Measurements from ENCODE around the gene SLC1A1.
"Not testable (repeated sequence)": the region's sequence is repeated elsewhere in the genome, so short reads cannot be mapped to it uniquely, and the experiment has no call there.

SLC1A1 gene

DNA sequence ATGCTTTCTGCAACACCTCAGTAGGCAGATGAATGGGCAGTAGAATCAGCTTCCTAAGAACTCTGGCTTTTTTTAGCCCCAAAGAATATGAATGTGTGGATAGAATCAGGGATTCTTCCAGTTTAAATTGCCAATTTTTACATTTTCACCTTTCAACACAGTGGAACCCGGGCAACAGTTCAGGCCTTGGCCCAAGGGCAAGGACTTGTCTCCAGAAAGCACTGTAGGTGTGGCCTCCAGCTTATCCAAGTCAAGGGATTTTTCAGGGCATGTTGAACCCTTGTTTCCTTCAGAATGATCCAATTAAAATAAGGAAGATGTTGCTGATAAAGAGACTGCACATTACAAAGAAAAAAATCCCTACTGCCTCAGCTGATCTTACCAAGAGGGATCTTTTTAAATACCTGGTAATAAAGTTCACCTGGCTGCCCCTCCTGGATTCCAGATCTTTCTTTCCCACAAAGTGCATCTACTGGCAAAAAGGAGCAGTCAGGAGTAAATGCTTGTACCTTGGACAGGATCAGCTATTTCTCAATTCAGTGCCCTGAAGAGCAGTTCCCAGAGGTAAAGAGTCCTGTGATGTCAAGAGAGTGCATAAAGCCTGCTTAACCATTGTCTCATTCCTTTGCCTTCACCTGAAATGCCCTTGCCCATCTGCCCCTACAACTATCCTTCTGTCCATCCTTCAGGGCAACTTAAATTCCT is 91.7 kb downstream of the SLC1A1 start:
- no peak for DNase-seq

DNA sequence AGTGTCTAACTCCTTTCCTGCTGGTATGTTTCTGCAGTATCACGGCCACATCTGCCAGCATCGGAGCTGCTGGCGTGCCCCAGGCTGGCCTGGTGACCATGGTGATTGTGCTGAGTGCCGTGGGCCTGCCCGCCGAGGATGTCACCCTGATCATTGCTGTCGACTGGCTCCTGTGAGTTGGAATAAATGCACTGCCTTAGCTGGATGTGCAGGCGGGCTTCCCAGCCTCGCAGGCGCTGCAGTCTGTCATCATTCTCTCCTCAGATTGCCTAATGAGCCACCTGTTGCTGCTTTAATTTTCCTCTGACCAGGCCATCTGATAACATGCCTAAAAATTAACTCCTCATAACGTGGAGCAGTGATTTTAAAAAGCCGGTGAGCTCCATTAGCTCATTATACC is 92.7 kb downstream of the SLC1A1 start:
- no peak for DNase-seq

DNA sequence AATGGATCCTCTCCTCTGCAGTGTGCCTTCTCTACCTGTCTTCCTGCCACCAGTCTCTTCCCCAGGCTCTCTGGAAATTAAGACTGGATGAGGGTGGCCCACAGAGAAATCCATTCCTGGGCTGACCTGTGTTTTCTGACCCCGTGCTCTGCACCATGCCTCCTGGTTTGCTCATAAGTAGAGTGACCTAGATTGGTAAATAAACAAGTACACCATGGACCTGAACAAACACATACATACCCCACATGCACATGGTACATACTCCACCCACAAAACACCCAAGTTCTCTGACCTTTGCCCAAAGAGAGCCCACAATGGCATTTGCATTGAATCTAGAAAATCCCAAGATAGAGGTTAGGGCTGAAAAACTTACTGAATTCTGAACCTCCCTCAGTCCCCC is 94.4 kb downstream of the SLC1A1 start:
- no peak for DNase-seq

DNA sequence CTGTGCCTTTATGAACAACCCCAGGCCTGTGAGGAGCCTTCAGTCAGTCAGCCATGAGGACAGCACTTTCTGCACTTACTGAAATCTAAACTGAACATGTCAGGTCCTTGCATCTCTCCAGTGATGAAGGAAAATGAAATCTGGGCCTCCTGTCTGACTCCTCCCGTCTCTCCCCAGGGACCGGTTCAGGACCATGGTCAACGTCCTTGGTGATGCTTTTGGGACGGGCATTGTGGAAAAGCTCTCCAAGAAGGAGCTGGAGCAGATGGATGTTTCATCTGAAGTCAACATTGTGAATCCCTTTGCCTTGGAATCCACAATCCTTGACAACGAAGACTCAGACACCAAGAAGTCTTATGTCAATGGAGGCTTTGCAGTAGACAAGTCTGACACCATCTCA is 94.9 kb downstream of the SLC1A1 start:
- no peak for DNase-seq

DNA sequence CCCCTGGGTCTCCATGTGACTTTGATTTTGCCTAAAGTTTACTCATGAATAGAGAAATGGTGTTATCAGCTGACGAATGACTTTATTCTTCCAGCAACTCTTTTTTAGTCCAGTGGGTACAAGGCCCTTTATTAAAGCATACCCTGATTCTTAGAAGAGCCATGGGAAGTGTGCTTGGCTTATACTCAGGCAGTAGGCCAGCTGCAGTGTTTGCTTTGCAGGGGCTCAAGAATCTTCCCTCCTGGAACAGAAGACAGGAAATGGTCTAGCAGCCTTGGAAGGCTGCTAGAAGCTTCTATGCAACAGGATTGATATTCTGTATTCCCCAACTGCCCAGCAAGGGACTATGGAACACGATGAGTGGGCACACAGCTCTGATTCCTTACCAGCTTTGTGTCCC is 98.5 kb downstream of the SLC1A1 start:
- no peak for DNase-seq

DNA sequence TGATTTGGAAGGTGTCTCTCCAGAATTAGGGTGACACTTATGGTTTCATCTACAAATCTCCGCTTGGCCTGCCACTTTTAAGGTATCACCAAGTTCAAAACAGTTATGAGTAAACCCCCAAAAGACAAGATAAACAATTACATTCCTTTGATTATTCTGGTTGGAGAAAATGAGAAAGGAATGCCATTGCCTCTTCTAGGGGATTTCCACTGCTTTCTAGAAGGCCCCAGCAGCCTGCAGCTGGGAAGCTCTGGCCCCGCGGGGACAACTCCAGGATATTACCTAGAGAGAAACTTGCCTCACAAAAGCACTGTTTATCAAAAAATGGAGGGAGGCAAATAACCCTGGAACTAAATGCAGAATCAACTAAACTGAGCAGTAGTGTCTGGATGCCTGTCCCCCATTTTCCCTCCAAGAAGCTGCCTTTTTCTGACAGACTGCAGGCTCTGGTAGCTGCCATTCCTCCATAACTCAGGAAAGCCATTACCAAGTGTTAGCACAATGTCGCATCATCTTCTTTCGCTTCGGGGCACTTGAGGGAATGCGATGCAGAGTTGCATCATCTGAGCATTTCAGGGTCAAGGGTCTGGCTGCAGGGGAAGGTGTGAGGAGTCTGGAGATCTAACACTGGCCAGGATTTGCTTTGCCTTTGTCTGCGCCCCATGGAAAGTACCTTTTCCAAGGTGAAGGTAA is 100.3 kb downstream of the SLC1A1 start:
- DNase-seq, result no peak

DNA sequence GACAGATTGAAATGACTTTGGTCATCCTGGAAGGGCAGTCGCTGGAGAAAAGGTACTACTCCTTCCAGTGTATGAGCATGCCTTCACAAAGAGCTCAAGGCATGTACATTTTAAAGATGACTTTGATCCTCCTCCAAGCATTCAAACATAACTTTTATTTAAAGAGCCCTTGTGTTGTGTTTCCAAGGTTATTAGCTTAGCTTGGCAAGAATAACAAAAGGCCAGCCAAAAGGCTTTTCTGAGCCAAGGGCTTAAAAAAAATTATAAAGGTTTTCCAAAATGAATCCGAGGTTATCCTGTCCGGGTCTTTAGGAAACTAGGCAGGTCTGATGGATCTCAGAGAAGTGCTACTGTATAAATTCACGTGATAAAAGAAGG is 100.8 kb downstream of the SLC1A1 start:
- no peak for DNase-seq

DNA sequence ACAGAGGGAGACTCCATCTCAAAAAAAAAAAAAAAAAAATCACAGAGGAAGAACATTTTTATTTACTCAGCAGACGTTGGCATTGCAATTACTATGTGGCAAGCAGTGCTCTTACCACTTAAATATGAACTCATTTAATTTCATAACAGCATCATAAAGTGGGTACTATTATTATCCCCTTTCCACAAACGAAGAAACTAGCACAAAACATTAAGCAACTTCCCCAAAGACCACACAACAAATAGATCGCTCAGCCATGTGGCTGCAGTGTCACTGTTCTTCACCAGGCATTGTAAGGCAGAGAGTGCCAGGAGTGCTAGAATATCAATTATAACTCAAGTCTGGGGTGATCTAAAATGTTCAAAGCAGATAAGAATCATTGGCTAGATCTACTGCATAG is 102.0 kb downstream of the SLC1A1 start:
- DNase-seq, result no peak

DNA sequence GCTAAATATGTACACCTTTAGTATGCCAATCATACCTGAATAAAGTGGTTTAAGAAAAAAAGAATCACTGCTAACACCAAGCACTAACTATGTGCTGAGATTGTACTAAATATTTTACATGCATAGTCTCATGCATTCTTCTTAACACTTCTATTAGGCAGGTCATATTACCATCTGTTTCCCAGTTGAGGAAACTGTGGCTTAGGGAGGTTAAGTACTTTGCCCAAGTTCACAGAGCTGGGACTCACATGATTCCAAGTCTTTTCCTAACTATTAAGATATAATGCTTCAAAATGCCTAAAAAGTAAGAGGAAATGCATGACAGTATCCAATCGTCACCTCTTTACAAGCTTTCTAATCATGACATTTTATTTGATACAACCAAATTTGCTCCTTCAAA is 102.6 kb downstream of the SLC1A1 start:
- no peak for DNase-seq

DNA sequence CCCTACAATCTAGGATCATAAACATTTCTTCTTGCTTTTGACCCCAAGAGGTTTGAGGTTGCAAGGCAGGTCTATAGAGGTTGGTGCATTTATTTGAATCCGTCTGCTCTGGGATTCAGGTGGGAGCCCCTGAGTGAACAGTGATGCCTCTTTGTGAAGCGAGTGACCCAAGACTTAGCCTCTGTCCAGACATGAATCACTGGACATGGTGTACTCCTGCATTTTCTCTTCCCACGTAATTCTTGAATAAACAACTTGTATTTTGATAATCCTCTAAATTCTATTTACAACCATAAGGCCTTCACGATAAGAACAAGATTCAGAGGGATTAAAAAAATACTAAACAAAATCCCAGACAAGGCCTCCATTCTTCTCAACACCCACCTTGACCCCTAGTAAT is 104.3 kb downstream of the SLC1A1 start:
- no peak for DNase-seq

DNA sequence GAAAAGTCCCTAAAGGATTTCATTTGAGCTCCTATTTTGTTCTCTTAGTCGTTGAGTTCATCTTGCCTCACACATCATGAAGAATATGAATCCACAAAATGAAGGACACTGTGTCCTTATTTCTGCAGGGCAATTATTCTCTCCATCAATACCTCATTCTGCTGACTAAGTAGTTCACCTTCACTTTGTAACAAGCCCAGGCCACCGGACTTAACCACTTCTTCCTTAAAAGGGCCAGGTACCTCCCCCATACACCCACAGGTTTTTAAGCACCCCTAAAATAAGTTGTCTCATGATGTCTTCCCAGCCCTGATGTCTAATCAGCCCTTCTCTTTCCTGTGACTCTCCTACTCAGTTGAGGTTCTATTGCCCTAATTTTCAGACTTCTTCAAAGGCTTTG is 104.7 kb downstream of the SLC1A1 start:
- DNase-seq, result no peak

DNA sequence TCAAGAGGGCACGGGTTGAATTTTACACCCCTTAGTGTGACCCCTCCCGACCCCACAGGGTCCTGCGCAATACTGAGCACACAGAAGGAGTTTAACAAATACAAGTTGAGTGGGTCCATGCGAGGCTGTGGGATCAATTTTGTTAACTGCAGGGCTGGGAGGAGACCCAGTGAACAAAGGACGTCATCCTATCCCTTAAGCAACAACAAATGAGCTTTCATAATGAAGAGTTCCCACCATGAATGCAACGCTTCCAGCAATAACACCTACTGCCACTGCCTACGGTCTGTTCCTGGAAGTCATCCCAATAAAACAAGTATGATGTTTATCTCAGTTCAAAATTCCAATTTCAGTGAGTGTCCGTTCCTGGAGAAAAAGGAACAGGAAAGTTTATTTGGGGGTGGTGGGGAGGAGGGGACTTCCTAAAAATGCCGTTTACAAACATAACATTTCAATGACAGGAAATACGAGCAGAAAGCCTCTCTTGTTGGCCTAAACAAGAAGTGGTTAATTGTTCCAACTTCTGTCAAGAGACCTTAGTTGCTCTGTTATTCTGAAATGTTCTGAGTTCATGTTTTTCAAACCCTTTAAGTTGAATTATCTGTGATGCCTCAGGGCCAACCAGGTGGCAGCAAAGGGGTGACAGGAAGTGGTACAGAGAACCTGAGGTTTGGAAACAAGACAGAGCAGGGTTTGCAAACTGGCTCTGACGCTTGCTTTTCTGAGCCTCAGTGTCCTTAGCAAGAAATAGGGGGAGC is 106.1 kb downstream of the SLC1A1 start:
- no peak for DNase-seq

DNA sequence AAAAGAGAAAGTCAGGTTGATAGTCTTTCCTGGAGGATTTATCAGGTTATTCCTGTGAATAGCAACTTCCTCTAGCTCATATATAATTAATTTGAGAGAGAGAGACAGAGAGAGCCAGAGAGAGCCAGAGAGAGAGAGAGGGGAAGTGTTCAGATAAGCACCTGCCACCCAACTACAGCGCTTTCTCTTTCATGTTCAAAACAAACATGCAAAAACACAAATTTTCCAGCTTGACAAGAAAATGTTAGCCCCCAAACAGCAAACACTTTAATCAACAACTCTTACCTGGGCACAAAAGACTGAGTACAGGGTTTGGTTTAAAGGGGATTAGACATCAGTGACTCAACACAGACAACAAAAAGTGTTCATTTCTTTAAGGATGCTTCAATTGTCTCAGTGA is 110.1 kb downstream of the SLC1A1 start:
- no peak for DNase-seq

DNA sequence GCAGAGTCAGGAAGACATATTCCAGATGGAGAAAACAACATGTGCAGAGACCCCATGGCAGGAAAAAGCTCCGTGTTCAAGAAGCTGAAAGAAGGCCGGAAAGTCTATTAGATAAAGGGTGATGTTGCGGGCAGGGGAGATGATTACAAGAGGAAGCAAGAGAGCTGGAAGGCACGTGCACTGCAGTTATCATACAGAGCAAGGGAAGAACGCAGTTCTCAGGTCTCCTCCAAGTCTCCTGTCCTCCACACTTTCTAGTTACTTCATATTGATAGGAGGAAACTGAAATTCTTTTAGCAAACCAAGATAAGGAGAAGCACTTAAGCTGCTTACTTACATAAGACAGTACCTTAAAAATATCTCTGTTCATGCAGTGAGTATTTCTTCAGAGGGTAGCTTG is 113.6 kb downstream of the SLC1A1 start:
- DNase-seq, result no peak

DNA sequence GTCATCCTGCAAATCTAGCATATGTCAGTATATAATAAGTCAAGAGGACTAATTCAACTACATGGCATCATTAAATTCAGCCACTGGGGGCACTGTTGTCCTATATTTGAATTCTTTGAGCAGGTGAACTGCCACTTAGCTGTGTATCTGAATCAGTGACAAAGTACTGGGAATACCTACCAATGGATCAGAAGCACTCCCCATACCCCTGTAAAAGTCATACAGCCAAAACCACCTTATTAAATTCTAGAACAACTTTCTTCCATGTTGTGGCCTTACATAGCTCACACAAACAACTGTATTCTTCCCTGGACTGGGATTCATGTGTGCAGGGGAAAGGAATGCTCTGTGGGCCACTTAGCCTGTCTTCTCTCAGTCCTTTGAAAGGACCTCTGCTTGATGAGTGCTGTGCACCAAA is 114.4 kb downstream of the SLC1A1 start:
- peak in 1 of 2 experiments; percentile 42 for DNase-seq

DNA sequence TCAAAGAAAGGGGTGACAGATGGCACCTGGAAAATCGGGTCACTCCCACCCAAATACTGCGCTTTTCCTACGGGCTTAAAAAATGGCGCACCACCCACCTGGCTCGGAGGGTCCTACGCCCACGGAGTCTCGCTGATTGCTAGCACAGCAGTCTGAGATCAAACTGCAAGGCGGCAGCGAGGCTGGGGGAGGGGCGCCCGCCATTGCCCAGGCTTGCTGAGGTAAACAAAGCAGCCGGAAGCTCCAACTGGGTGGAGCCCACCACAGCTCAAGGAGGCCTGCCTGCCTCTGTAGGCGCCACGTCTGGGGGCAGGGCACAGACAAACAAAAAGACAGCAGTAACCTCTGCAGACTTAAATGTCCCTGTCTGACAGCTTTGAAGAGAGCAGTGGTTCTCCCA is 115.8 kb downstream of the SLC1A1 start:
- DNase-seq, result not testable (repeated sequence)

DNA sequence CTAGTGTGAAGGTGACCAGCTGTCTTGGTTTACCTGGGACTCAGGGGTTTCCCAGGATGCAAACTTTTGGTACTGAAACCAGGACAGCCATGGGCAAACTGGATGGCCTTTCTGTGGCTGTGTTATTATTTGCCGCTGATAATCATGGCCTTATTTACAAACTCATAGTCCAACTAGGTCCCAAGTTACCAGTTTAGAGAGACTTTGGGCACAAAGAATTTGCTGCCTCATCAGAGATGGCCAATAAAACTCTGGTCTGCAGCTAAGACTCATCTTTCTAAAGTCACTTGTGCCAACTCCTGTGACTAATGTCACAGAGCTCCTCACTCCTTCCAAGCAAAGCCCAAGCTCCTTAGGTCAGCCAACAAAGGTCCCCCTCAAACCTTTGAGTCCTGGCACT is 124.4 kb downstream of the SLC1A1 start:
- no peak for DNase-seq

DNA sequence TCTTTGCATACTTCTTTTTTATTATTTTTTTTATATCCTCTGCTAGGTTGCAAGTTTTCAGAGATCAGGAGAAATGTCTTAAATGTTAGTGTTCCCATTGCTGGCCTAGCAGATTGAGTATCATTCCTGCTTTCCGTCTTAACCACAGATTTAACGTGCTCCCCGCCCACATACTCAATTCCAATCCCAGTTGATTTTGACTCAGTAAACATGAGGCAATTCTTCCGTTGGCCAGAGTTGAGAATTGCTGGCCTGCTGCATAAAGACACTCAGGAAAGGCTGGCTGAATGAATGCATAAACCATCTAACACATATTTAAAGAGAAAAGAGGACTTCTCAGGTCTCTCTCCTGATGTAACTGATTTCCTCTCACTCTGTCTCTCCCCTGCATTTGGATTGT is 125.0 kb downstream of the SLC1A1 start:
- no peak for DNase-seq

DNA sequence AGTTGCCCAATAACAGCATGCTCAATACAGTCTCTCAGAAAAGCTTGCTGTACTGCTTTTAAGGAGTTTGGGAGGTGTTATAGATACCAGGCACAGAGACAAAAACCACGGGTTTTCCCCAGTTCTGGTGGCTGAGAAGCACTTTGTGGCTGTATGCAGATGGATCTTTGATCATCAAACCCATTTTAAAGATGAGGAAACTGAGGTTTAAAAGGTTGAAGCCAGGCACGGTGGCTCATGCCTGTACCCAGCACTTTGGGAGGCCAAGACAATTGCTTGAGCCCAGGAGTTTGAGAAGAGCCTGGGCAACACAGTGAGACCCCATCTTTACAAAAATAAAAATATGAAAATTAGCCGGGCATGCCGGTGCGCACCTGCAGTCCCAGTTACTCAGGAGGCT is 125.5 kb downstream of the SLC1A1 start:
- DNase-seq, result no peak

DNA sequence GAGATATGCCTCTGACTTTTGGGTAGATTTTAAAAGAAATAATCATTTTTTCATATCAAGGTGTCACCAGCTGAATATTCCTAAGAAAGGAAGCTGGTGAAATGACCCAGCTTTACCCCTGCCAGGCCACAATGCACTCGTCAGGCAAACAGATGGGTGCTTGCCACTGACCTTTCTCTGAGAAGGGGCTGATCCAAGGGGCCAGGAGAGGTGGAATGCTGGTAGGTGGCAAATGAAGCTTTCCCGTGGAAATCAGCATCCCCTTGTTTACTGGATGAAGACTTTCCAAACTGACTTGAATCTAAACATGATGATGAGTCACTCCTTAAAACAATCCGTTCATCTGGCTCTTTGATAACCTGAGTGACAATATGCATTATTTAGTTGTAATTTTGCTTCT is 127.5 kb downstream of the SLC1A1 start:
- no peak for DNase-seq

DNA sequence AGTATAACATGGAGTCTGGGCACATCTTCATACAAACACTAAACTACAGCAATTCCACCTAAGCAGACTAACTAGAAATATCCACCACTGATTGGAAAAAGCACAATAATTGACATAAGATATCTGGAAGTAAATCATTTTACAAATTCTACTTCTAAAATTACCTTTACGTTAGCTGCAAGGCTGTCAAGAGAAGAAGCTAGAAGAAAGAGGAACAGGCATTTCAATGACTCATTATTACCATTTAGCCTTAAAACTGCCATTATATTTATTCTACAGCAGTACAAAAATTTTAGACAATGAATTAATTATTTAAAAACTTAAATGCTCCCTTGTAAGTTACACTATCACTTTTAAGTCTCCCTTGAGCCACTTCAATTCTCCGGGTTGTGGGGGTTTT is 128.4 kb downstream of the SLC1A1 start:
- no peak for DNase-seq

DNA sequence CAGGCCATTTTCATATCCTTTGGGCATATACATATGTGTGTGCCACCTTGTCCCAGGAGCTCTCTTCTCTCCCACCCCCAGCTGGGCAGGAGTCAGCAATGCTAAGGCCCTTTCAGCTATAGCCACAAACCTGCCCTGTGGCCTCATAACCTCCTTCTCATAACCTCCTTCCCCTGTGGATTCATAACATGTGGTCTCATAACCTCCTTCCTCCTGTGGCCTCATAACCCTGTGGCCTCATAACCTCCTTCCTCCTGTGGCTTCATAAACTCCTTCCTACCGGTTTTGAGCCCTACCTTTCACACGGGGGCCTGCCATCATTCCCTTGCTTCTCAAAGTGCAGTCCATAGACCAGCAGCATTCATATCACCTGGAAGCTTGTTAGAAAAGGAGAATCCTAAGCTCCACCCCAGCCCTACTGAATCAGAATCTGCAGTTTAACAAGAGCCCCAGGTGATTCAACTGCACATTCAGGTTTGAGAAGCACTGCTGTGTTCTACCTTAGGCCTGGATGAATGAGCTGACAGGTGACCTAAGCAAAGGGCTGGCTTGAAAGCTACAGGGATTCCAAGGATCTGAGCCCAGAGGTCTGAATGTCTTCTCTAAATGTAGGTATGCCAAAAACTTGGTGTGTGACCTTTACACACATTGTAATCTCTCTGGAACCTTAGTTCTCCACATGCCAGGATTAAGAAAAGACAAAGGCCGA is 129.9 kb downstream of the SLC1A1 start:
- DNase-seq, result no peak

DNA sequence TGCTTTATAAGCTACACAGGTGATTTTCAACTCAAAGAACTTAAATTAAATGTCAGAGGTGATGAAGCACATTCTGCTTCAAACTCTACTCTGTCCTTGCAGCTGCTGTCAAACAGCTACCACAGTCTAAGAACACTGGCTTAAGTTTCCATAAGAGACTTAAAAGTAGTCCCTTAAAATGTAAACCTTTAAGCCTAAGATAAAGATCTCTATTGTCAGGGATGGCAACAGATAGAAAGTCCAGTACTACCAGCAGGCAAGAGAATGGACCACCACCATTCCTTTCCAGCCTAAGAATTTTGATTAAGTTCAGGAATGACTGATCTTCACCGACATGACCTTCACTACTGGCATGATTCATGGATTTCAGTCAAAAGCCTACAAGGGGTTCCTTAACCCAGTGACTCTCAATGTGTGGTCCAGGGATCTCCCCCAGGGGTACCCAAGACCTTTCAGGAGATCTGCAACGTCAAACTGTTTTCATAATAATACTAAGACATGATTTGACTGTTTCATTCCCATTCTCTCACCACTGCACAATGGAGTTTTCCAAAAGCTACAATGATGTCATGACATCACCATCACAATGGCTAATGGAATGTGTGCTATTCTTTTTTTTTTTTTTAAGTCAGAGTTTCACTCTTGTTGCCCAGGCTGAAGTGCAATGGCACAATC is 130.8 kb downstream of the SLC1A1 start:
- DNase-seq, result no peak
